UCSD-AML1 (cell line): ENCODE data around the gene FOLH1.
"Not testable (repeated sequence)": the region's sequence is repeated elsewhere in the genome, so short reads cannot be mapped to it uniquely, and the experiment has no call there.

ENCODE experiments used
- DNase-seq: peaks from one replicate; lab custom pipeline; 2025; ENCODE audit not compliant: unreplicated experiment; lab: John Stamatoyannopoulos, UW

Gene FOLH1

DNA sequence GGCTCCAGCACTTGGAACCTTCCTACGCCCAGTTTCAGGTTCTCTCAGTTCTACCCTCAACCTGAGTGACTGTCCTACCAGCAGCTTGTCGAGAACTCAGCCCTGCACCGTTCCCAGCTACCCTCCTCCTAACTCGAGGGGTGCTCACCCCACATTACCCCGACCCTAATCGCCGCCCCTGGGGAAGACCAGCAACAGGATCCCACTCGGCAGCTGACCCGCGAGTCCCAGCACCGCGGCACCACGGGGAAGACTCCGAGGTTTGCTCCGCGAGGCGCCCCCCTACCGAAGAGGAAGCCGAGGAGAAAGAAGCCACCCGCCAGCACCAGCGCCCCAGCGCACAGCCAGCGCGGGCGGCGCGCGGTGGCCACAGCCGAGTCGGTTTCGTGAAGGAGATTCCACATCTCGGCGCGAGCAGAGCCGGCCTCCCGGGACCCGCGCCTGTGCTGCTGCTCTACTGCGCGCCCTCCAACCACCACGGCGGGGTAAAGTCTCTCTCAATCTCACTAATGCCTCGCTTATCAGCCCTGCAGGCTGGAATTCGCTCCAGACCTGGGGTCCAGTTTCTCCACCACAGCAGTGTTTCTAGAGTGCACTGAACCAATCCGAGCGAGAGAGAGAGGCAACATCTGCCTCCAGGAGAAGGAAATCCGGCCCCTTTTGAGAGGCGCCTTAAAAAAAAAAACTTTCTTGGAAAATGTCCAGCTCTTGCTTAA is at the start of gene FOLH1:
TSS of gene FOLH1 (minus strand) at position 597 of the 716 bp plus-strand sequence. CDS start at position 404, 193 bp downstream.
- no peak for DNase-seq

DNA sequence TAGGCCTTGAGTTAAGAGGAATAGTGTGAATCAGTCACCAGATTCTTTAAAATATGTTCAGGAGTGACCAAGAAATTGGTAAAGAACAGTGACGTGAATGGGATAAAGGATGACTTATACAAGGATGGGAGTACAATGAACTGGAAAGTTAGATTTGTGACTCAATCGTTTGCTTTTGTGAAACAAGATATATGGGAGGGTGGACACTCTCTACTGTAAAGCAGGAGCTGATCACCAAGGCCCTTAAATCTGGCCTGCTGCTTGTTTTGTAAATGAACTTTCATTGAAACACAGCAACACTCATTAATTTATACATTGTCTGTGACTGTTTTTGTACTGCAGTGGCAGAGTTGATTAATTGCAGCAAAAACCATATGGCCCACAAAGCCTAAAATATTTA is 46.7 kb upstream of the FOLH1 start:
- DNase-seq = not testable (repeated sequence)

DNA sequence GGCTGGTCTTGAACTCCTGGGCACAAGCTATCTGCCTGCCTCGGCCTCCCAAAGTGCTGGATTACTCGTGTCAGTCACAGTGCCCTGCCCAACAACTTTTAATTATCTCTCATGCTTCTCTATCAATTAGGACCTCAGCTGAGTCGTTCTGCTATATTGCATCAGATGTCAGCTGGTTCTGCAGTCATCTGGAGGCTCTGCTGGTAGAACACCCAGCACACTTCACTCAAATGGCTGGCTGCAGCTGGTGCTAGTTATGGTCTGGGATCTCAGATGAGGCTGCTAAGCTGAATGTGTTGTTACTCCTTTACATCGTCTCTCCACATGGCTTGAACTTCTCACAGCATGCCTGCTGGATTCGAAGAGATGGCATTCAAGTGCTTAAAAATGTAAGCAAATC is 42.8 kb upstream of the FOLH1 start:
- DNase-seq = not testable (repeated sequence)

DNA sequence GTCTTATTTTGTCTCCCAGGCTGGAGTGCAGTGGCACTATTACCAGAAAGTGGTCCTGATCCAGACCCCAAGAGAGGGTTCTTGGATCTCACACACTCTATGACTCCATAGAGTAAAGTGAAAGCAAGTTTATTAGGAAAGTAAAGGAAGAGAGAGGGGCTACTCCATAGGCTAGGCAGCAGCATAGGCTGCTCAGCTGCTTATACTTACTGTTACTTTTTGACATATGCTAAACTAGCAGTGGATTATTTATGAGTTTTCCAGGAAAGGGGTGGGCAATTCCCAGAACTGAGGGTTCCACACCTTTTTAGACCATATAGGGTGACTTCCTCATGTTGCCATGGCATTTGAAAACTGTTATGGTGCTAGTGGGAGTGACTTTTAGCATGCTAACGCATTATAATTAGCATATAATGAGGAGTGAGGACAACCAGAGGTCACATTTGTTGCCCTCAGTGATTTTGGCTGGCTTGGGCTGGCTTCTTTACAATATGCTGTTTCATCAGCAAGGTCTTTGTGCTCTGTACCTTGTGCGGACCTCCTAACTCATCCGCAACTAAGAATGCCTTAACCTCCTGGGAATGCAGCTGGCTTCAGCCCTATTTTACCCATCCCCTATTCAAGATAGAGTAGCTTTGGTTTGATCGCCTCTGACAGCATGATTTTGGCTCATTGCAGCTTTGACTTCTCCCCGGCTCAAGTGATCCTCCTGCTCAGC is 42.2 kb upstream of the FOLH1 start:
- not testable (repeated sequence) for DNase-seq

GRCh38 chr11:49249363-49249762 is 41.0 kb upstream of the FOLH1 start:
- DNase-seq = not testable (repeated sequence)

GRCh38 chr11:49233685-49234084 is 25.3 kb upstream of the FOLH1 start:
- DNase-seq = not testable (repeated sequence)

DNA sequence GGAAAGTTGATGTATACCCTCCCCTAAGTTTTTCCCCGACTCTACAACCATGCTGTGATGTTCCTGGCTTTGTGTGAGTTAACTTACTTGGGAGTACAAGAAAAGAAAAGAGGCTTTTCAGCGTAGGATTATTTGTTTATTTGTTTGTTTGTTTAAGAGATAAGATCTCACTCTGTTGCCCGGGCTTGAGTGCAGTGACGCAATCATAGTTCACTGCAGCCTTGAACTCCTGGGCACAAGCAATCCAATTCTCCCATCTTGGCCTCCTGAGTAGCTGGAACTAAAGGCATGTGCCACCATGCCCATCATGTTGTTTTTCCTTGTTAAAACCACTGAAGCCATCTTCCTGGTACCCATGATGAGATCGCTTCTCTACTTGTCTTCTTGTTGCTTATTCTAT is 24.6 kb upstream of the FOLH1 start:
- not testable (repeated sequence) for DNase-seq

DNA sequence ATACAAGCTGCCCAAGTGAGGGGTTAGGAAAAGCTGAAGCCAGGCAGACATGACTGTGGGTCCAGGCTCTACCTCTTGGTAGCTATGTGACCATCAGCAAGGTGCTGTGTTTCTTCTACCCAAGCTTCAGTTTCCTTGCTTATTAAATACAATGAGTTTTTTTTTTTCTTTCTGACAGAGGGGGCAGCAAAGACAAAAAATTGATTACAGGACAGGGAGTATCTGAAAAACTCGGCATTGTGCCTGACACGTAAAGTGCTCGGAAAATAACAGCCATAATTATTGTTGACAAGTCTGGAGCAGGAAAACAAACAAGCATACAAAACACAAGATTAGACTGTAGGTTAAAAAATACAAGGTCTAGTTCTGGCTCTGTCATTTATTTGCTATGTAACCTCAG is 23.3 kb upstream of the FOLH1 start:
- DNase-seq = not testable (repeated sequence)

DNA sequence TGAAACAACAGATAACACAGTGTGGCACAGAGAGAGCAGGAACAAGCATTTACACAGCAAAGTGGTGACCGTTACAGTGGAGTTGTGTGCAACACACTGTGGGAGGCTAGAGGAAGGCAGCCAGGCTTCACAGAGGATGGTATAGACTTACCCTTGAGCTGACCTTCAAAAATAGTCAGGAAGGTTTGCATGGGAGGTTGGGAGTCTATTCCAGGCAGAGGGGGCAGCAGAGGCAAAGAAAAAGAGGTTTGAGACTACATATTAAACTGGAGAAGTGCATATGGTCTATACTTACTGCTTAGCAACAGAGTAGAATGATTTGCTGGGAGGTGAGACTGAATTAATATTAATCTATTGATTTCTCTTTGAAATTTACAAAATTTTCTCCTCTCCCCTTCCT is 22.1 kb upstream of the FOLH1 start:
- DNase-seq = not testable (repeated sequence)

GRCh38 chr11:49230001-49230400 is 21.6 kb upstream of the FOLH1 start:
- DNase-seq = not testable (repeated sequence)

- not testable (repeated sequence) for DNase-seq
Measured at GRCh38 chr11:49229136-49229535, 20.7 kb upstream of the FOLH1 start.

DNA sequence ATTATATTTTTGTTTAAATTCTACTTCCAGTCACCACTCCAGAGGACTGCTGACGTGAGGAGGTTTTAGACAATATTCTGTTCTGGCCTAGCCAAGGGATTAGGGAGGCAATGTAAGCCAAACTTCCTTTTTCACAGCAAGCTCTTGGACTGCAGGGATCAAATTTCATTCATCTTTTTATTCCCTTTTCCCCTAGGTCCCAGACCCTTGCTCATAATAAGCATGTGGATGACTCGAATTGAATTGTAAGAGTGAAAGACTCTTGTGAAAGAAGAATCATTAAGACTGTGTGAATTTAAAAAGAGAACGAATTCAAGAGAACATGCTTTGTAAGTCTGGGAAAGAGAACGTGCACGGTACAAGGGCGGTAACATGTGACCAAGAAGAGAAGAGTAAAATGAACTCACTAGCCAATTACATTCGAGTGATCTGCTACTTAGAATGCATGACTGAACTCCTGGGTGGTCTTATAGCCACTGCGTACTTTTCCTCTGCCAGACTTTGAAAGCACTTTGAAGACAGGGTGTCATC is 16.9 kb upstream of the FOLH1 start:
- not testable (repeated sequence) for DNase-seq

DNA sequence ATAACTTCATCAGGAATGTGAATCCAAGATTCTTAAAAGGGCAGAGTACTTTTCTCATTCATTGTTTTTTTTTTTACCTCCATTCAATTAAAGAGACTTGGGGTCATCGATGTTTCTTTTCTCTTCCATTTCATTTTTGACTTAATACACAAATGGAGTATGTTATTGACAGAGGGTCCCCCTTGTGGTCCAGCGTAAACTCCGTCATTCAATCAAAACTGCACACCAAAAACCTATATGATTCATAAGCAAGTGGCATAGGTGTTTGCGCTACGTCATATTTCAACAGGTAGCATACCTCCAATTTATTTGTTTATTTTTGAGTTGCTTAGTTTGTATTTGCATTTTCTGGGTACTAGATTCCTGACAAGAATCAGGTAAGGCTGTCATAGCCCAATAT is 12.7 kb upstream of the FOLH1 start:
- DNase-seq = no peak

DNA sequence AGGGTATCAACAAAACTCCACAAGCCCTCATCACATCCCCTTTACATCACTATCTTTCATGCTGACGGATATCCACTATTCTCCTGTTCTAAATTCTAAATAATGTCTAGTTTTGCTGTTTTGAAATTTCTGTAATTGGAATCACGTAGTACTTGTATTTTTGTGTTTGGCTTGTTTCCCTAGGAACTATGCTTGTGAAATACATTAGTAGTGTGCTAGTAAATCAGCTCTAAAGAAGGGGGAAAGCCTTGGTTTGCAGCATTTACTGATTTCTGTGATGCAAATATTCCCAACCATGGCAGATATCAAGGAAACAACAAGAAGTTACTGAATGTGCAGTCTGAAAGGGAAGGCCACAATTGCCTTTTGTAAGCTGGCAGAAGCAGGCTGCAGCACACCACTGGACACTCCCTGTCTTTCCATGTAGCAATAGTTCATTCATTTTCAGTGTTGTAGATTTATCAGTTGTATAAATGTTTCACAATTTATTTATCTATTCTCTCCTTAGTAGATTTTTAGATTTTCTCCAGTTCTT is 4.7 kb upstream of the FOLH1 start:
- no peak for DNase-seq

DNA sequence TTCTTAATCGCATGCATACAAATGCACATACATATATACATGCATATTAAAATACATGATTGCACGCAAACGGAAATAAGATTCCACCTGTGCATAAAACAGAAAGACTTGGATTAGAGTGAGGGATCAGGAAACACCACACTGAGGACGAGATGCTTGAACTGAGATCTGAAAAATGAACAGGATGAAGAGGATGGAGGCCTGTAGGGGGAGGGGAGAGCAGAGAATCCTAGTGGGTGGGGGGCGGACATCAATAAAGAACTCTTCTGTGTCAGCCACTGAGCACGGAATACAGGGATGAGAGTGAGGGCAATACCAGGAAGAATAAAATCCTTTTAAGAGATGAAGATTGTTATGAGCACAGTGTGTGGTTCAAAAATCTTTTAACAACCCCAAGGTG is 1.4 kb downstream of the FOLH1 start:
- not testable (repeated sequence) for DNase-seq

DNA sequence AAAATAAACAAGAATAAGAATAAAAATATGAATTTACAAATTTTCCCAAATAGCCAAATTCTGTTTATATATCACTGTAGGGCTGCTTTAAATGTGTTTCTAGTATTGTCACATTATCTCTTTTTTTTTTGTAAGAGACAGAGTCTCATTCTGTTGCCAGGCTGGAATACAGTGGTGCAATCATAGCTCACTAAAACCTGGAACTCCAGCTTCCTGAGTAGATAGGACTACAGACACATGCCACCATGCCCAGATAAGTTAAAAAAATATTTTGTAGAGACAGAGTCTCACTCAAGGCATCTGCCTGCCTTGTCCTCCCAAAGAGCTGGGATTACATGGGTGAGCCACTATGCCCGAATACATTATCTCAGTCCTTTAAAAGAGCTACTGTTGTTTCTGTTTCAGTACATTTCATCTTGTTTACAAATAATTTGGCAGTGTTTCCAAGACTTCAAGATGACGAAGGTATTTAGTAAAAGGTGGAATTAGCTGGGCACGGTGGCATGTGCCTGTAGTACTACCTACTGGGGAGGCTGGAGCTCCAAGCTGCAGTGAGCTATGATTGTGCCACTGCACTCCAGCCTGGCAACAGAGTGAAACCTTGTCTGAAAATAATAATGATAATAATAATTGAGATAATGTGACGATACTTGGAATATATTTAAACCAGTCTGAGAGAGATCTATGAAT is 6.0 kb downstream of the FOLH1 start:
- no peak for DNase-seq

DNA sequence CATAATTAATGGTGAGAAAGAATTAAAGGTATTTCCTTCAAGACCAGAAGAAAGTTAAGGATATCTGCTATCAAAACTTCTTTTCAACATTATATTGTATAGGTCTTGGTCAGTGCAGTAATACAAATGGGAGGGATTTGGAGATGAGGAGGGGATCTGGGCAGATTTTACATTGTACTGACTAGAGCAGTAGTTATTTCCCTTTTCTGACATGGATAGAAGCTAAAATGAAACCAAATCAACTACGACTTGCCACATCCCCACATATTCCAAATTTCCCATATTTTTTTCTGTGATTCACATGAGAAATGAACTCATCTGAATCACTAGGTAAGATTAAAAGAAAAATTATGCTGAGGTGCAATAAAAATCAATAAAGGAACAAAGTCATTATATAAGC is 11.6 kb downstream of the FOLH1 start:
- not testable (repeated sequence) for DNase-seq

DNA sequence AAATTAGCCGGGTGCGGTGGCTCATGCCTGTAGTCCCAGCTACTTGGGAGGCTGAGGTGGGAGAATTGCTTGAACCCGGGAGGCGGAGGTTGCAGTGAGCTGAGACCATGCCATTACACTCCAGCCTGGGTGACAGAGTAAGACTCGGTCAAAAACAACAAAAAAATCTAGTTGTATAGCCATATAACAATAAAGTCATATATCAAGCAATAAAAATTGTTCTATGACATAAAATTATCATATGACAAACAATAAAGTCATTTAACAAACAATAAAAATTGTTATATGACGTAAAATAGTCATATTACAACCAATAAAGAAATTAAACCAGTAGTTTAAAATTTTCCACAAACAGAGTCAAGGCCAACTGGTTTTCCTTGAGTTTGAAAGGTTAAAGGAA is 12.4 kb downstream of the FOLH1 start:
- DNase-seq = not testable (repeated sequence)

DNA sequence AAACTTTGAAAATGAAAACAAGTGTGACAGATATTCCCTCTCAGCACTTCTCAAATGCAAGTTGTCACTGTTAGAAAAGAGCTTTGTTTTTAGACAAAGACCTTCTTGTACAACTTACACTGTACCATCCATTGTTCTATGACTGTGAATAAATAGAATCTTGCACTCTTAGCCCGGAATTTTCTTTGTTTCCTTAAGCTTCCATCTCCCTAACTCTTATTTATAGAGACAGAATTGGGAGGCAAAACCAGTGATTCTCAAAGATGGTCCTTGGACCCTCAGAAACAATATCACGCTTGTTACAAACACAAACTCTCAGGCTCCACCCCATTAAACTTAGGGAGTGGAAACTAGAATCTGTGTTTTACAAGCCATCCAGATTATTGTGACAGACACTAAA is 18.1 kb downstream of the FOLH1 start:
- not testable (repeated sequence) for DNase-seq

DNA sequence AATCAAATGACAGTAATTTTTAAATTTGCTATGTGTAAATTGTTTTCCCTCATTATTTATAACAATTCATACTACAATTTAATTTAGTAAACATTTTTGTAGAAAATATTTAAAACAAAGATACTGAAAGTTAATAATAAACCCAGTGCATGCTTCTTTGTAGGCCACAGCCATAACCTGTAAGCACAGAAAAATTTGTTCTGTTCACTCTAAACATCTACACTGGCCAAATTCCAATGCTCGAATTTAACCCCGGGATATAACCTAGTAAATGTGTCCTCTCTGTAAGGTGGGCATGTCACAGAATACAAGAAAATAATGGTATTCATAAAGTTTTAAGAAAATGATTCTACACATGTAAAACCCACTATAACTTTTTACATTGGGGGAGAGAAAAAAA is 22.2 kb downstream of the FOLH1 start:
- not testable (repeated sequence) for DNase-seq

DNA sequence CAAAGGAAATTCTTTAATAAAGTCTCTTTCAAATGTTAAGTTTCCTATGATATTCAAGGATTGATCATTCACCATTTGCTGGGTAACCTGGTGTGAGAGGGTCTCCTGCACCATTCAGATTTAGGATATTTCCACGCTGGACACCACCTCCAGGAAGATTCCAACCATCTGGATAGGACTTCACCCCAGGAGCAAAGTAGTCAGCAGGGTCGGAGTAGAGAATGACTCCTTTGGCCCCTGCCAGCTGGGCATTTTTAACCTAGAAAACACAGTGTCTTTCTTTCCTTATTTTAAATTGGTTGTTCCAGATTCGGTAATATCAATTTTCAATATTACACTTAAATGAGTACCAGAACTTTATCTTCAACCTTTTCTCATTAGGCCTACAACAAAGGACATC is 22.8 kb downstream of the FOLH1 start:
- DNase-seq = not testable (repeated sequence)
